DMS53 treated with DMSO at 0.1 percent for 48 hours (cell line): Measurements from ENCODE around the gene PTPN7.
"Not testable (repeated sequence)": the region's sequence is repeated elsewhere in the genome, so short reads cannot be mapped to it uniquely, and the experiment has no call there.

Experiments
- DNase-seq: peaks from one replicate; lab custom pipeline; 2025; ENCODE audit not compliant: unreplicated experiment; lab: John Stamatoyannopoulos, UW

The PTPN7 gene

DNA sequence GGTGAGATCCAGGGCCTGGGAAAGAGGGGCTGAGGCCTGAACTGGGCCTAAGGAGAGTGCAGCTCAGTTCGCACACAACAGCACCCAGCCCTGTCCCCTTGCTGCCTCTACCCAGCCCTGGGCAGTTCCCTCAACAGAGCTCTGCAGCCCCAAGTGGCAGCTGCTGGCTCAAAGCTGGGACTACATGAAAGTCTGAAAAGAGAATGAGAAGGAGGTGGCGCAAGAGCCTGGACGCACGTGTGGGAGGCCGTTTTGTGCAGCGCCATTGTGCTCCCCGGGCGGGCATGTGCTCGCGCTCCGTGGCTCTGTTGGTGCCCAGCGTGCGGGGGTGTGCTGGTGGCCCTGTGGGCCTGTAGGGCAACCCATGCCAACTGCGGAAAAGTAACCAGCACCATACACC is 27.4 kb downstream of the PTPN7 start:
- DNase-seq = no peak

DNA sequence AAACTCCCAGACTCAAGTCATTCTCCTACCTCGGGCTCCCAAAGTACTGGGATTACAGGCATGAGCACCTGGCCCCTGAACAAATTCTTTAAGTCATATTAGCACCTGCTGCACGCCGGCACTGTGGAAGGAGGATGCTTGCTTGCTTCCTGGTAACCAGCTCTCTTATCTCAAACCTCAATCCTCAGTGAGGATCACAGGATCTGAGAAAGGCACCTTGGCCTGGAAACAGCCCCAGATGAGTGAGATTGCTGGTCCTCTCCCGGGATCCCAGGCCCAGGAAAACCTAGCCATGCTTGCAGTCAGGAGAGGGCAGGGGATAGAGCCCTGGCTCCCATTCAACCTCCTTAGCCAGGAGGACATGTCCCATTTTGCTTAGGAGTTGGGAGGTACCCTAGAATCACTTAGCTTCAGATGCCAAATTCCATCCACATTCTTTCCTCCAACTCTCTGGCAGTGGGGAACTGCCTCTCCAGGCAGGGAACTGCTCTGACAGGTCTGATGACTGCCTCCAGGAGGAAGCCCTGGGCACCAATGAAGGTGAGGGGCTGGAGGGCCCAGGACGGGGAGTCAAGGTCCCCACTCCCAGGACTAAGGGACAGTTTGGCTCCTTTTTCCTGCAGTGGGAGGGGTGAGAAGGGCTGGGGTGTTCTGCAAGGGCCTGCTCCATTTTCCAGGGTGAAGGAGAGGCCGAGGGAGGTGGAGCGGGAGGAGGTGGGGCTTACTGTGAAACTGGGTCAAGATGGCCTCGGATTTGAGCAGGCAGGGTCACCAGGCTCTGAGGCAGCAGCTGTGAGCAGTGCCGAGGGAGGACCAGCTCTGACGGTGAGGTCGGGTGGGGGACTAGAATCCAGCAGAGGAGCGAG is 28.2 kb downstream of the PTPN7 start:
- DNase-seq = no peak

DNA sequence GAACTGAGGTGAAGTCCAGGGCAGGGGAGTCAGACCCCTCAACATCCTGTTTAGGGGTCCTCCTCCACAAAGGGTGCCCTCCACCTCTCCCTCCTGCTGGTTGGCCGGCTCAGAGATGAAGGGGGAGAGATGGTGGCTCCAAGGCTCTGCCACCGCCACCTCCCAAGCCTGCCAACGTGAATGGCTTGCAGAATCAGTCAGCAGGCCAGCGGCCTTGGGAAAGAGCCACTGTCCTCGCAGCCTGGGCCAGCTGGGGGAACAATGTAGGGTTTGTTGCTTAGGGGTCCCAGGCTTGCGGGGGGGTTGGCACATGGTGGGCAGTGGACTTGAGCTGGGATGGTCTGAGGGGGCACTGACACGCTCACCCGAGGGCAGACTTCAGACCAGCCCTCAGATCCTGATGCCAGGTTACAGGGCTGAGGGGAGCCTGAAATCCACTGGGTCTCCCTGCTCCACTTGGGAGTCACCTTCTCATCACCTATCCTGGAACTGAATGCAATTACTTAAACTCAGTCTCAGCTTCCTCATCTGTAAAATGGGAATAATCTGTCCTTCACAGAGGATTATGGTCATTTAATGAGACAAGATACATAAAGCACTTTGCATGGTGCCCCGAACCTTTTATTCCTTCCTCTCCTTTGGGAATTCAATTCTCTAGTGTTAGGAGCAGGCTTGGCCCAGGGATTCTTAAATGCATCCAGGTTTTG is 29.4 kb downstream of the PTPN7 start:
- DNase-seq = no peak

GRCh38 chr1:202130297-202130721 is 30.1 kb downstream of the PTPN7 start:
- DNase-seq = no peak

GRCh38 chr1:202129453-202130296 is 30.7 kb downstream of the PTPN7 start:
- no peak for DNase-seq

DNA sequence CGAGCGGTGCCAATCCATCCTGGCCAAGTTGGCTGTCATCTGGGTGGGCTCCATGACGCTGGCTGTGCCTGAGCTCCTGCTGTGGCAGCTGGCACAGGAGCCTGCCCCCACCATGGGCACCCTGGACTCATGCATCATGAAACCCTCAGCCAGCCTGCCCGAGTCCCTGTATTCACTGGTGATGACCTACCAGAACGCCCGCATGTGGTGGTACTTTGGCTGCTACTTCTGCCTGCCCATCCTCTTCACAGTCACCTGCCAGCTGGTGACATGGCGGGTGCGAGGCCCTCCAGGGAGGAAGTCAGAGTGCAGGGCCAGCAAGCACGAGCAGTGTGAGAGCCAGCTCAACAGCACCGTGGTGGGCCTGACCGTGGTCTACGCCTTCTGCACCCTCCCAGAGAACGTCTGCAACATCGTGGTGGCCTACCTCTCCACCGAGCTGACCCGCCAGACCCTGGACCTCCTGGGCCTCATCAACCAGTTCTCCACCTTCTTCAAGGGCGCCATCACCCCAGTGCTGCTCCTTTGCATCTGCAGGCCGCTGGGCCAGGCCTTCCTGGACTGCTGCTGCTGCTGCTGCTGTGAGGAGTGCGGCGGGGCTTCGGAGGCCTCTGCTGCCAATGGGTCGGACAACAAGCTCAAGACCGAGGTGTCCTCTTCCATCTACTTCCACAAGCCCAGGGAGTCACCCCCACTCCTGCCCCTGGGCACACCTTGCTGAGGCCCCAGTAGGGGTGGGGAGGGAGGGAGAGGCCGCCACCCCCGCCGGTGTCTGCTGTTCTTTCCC is 32.4 kb downstream of the PTPN7 start:
- DNase-seq = no peak

DNA sequence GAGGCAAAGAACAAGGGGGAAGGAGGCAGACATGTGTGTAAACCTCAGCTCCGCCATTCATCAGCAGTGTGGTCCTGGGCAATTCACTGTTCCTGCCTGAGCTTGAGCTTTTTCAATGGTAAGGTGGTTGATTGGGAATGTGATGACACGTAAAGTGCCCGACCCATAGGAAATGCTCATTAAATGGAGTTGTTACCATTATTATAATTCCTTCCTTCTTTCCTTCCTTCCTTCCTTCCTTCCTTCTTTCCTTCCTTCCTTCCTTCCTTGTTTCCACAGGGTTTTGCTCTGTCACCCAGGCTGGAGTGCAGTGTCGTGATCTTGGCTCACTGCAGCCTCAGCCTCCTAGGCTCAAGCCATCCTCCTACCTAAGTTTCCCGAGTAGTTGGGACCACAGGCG is 33.3 kb downstream of the PTPN7 start:
- no peak for DNase-seq

GRCh38 chr1:202126426-202126825 is 34.0 kb downstream of the PTPN7 start:
- DNase-seq = no peak

DNA sequence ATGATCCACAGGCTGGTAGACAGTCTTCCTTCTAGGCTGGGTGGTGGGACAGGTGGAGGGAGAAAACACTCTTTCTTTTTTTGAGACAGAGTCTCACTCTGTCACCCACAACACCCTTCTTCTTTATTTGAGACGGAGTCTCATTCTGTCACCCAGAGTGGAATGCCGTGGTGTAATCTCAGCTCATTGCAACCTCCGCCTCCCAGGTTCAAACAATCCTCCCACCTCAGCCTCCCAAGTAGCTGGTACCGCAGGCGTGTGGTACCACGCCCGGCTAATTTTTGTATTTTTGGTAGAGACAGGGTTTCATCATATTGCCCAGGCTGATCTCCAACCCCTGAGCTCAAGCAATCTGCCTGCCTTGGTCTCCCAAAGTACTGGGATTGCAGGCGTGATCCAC is 34.8 kb downstream of the PTPN7 start:
- no peak for DNase-seq

- DNase-seq = no peak
These were observed 36.3 kb downstream of the PTPN7 start for GRCh38 chr1:202124142-202124541.

- no peak for DNase-seq
These were observed 37.0 kb downstream of the PTPN7 start for GRCh38 chr1:202123336-202123813.

DNA sequence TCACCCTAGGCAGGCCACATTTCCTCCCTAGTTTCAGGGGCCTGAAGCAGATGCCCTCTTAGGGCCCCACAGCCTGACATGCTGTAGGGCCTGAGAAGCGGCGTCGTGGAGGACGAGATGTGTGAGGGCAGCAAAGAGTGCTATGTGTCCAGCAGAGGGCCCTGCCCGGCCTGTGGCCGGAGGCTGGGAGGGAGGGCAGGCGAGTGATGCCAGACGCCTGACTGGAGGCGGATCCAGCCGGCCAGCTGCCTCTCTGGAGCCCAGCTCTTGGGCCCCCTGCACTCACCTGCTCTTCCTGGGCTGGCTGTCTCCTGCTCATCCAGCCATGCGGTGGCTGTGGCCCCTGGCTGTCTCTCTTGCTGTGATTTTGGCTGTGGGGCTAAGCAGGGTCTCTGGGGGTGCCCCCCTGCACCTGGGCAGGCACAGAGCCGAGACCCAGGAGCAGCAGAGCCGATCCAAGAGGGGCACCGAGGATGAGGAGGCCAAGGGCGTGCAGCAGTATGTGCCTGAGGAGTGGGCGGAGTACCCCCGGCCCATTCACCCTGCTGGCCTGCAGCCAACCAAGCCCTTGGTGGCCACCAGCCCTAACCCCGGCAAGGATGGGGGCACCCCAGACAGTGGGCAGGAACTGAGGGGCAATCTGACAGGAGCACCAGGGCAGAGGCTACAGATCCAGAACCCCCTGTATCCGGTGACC is 37.6 kb downstream of the PTPN7 start, which contains the start of gene GPR37L1:
GPR37L1 (plus strand) TSS at position 279 of the 697 bp plus-strand sequence; CDS start at position 326, 47 bp downstream.
- DNase-seq = peak; percentile 69

DNA sequence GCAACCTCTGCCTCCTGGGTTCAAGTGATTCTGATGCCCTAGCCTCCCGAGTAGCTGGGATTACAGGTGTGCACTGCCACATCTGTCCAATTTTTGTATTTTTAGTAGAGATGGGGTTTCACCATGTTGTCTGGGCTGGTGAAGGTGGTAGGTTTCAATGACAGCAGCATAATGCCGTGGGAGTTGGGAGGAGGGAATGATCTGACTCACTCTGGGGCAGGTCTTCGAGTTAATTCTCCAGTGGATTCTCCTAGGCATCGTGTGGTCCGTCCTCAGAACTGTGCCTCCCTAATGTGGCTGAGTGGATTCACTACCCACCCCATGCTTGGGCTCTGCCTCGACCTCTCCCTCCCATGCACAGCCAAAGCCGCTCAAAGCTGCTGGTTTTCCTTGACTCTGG is 39.4 kb downstream of the PTPN7 start:
- no peak for DNase-seq

GRCh38 chr1:202117898-202118371 is 42.5 kb downstream of the PTPN7 start:
- no peak for DNase-seq

DNA sequence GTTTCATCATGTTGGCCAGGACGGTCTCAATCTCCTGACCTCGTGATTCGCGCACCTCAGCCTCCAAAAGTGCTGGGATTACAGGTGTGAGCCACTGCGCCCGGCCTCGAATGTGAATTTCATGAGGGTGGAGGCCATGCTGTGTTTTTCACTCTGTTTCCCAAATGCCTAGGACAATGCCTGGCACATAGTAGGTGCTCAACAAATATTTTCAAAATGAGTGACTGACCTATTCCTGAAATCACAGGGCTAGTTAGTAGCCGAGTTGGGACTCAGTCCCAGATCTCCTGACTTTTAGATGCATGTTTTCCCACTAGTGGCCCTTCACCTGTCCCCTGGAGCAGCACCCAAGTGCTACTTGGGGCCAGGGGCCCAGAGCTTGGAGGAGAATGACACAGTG is 44.1 kb downstream of the PTPN7 start:
- no peak for DNase-seq

GRCh38 chr1:202113690-202114300 is 46.6 kb downstream of the PTPN7 start:
- DNase-seq = peak; percentile 72

DNA sequence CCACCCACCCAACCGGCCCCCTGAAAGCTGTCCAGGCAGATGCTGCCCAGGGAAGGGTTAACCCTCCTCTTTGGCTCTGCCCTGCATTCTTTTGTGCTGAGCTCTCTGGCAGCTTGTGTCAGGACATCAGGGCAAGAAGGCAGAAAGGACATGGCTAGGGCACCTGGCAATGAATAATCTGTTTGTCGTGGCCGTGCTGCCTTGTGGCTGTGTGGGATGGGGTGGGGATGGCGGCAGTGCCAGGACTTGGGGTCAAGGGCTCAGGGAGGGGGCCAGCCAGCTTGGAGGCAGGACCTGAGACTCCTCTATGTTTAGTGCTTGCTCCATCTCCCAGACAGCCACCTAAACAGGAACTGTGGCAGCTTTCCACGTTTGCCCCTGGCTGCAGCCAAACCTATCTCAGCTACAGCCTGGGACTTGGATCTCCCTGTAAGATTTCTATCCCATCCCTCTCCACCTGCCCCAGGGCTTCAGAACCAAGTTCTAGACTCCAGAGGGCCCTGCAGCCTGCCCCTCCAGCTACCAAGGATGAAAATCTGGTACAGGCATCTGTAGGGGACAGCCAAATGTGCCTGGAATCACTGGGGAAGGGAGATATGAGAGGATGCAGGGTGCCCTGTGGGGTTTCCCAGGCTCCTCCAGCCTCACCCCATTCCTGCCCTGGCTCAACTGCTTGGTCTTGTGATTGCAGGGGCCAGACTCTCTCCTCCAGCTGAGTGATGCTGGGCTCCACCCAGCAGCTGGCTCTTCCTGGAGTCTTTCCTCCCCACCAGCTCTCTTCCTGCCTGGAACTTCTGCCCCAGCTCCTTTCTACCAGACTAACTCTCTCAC is 47.3 kb downstream of the PTPN7 start:
- DNase-seq = peak; percentile 71

GRCh38 chr1:202111589-202111988 is 48.8 kb downstream of the PTPN7 start:
- DNase-seq = not testable (repeated sequence)
